Lung (tissue), 12 donors: ENCODE results near the gene SULF2. TPM values are rescaled to one million over a fixed set of nuclear protein-coding genes. Genes with fewer than 3 reads are reported as not detected.

Experiments
- ATAC-seq: fragments of 200-7000 bp; cut with Tn5 transposase; one replicate; pipeline ENCODE4 v1.9.1; 2020; ENCODE audit warnings: moderate number of reproducible peaks; ENCODE audit not compliant: insufficient read depth, low FRiP score
- DNase-seq, 3 donors: peaks; one replicate each; pipeline ENCODE4 v3.0.0-alpha.2; 2013 to 2017
- H3K27ac ChIP-seq, 2 donors: one replicate each; pipeline ENCODE4 v1.5.1; 2013; ENCODE audit warnings: mild to moderate bottlenecking in 2 of 2, moderate library complexity in 2 of 2, control low read depth in 1 of 2, inconsistent platforms in 1 of 2, low read depth in 1 of 2, low read length in 1 of 2
- H3K27me3 ChIP-seq, 3 donors: one replicate each; pipeline ENCODE4 v1.5.1; 2013; ENCODE audit warnings: low read length in 2 of 3; ENCODE audit not compliant: control insufficient read depth in 3 of 3, insufficient read depth in 3 of 3
- H3K36me3 ChIP-seq, 4 donors: one replicate each; pipeline ENCODE4 v1.5.1; 2013; ENCODE audit warnings: low read length in 4 of 4, mild to moderate bottlenecking in 1 of 4, moderate library complexity in 1 of 4; ENCODE audit not compliant: control insufficient read depth in 4 of 4, insufficient read depth in 4 of 4
- H3K4me1 ChIP-seq, 5 donors: one replicate each; pipeline ENCODE4 v1.5.1; 2013; ENCODE audit warnings: low read length in 5 of 5, mild to moderate bottlenecking in 2 of 5, moderate library complexity in 1 of 5; ENCODE audit not compliant: control insufficient read depth in 5 of 5, insufficient read depth in 5 of 5
- H3K4me3 ChIP-seq: one replicate; pipeline ENCODE4 v1.5.1; 2013; ENCODE audit warnings: mild to moderate bottlenecking, control low read depth, moderate library complexity
- H3K9ac ChIP-seq, 2 donors: one replicate each; pipeline ENCODE4 v1.5.1; 2013; ENCODE audit warnings: low read length in 2 of 2, control low read depth in 1 of 2; ENCODE audit not compliant: insufficient read depth in 1 of 2
- H3K9me3 ChIP-seq, 4 donors: one replicate each; pipeline ENCODE4 v1.5.1; 2013; ENCODE audit warnings: low read length in 3 of 4, mild to moderate bottlenecking in 1 of 4, moderate library complexity in 1 of 4; ENCODE audit not compliant: control insufficient read depth in 4 of 4, insufficient read depth in 3 of 4
- CTCF ChIP-seq: IDR thresholded peaks from 2 replicates; pipeline ENCODE4 v1.5.1; 2012; ENCODE audit warnings: mild to moderate bottlenecking; ENCODE audit errors: control extremely low read depth, extremely low read depth
- WGBS, 2 donors: extraction: QIAGEN DNeasy Blood & Tissue Kit; methylation state at CpG; one replicate each; pipeline ENCODE4 v1.1.7; 2013; 5-methylcytosine and 5-hydroxymethylcytosine counted together
- polyA plus RNA-seq, 2 donors: library from polyadenylated mRNA; stranded (reverse); fragments of 200-250 nt; gene quantifications; one replicate each; pipeline ENCODE4 v1.2.1, GENCODE V29; 2013
- total RNA-seq, 2 donors: library from RNA; depleted of rRNA in 1 of 2; stranded (reverse); fragments of >200 nt in 1 of 2; gene quantifications; one replicate each; pipeline ENCODE4 v1.2.1, GENCODE V29; 2014 to 2021
- donor health status: control.
- donor health status: control.
- donor health status: Bipolar disorder and iron deficiency.
- donor health status: healthy.
- donor health status: DM: yes; HTN: yes; CAD: no.

The SULF2 gene
- total and polyA plus RNA-seq, 4 donors, result 17.7 to 42.4 (median 23.6) TPM

DNA sequence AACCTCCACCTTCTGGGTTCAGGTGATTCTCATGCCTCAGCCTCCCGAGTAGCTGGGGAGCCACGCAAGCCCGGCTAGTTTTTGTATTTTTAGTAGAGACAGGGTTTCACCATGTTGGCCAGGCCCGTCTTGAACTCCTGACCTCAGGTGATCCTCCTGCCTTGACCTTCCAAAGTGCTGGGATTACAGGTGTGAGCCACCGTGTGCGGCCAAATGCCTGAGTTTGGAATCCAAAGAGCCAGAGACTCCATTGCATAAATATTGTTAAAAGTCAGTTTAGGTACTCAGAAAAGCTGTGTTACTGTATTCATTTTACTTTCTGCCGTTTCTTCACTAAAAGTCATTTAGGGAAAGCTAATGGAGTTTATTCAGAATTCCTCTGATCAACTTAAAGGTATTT, 137.3 kb downstream of the SULF2 start:
- Histone ChIP-seq H3K9me3 (no peaks in the 10 kb centered on the region), H3K36me3 (peaks cover 35 to 58% (median 48%) of the 10 kb centered on the region in 4 donors), H3K27me3 (no peaks in the 10 kb centered on the region), H3K4me1 (no peaks in the 10 kb centered on the region), H3K27ac (no peak overlapping the region), H3K4me3 (no peak overlapping the region), H3K9ac (no peak overlapping the region)
- WGBS, 2 donors, result 96 to 97% methylated on average over 7 of the region's 7 CpGs
- no peak for DNase-seq
- TF ChIP-seq CTCF, result no peak
- no peak for ATAC-seq

- ATAC-seq (no peak), DNase-seq (no peak)
- H3K9me3 ChIP-seq, result no peaks in the 10 kb centered on the region
- H3K27ac ChIP-seq, result no peak overlapping the region
- no peak overlapping the region for H3K9ac ChIP-seq
- TF ChIP-seq CTCF, result no peak
- 64 to 95% methylated on average over 2 of the region's 2 CpGs for WGBS, 2 donors
- no peak overlapping the region for H3K4me3 ChIP-seq
- H3K36me3 ChIP-seq, result peaks cover 35 to 55% (median 39%) of the 10 kb centered on the region in 4 donors
- H3K4me1 ChIP-seq, result no peaks in the 10 kb centered on the region
- H3K27me3 ChIP-seq, result no peaks in the 10 kb centered on the region
These were observed 139.6 kb downstream of the SULF2 start for GRCh38 chr20:47645632-47646031.

- no peak overlapping the region for H3K9ac ChIP-seq
- no peak for DNase-seq
- peaks cover 31 to 52% (median 40%) of the 10 kb centered on the region in 4 donors for H3K36me3 ChIP-seq
- no peaks in the 10 kb centered on the region for H3K27me3 ChIP-seq
- no peak for ATAC-seq
- 77 to 86% methylated on average over 4 of the region's 4 CpGs for WGBS, 2 donors
- H3K27ac ChIP-seq, result no peak overlapping the region
- no peak for TF ChIP-seq CTCF
- no peak overlapping the region for H3K4me3 ChIP-seq
- no peaks in the 10 kb centered on the region for H3K9me3 ChIP-seq
- H3K4me1 ChIP-seq, result no peaks in the 10 kb centered on the region
These were observed 142.7 kb downstream of the SULF2 start for GRCh38 chr20:47642624-47643023.

DNA sequence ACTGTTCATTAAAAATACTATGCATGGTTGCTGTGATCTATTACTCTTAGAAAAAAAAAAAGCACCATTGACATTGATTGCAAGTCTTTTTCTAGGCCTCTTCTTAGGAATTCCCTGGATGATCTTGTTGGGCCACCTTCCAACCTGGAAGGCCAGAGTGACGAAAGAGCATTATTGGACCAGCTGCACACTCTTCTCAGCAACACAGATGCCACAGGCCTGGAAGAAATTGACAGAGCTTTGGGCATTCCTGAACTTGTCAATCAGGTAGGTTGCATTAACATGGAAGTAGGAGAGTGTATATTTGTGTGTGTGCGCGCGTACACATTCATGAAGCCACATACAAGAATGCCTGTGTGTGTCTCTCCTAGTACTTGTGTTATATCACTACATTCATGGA, 143.2 kb downstream of the SULF2 start:
- H3K9ac ChIP-seq, result no peak overlapping the region
- no peak for TF ChIP-seq CTCF
- ATAC-seq (no peak), DNase-seq (no peak)
- H3K36me3 ChIP-seq, result peaks cover 30 to 52% (median 39%) of the 10 kb centered on the region in 4 donors
- 96% methylated on average over 4 of the region's 4 CpGs for WGBS, 2 donors
- no peak overlapping the region for H3K27ac ChIP-seq
- no peaks in the 10 kb centered on the region for H3K27me3 ChIP-seq
- no peaks in the 10 kb centered on the region for H3K9me3 ChIP-seq
- H3K4me1 ChIP-seq, result no peaks in the 10 kb centered on the region
- H3K4me3 ChIP-seq, result no peak overlapping the region
